Glutamatergic neuron (in vitro differentiated cells): ENCODE measurements around the gene HGS. TPM values are rescaled to one million over a fixed set of nuclear protein-coding genes. Genes with fewer than 3 reads are reported as not detected.

Source experiments
- DNase-seq: peaks from one replicate; pipeline ENCODE4 v3.0.0; 2022
- H3K27ac Mint-ChIP-seq: one replicate; pipeline ENCODE4 v1.8.0; 2020; ENCODE audit warnings: mild to moderate bottlenecking, mixed read lengths, inconsistent platforms; ENCODE audit not compliant: unreplicated experiment
- H3K27me3 Mint-ChIP-seq: one replicate; pipeline ENCODE4 v1.8.0; 2020; ENCODE audit warnings: mild to moderate bottlenecking, moderate library complexity, mixed read lengths, inconsistent platforms; ENCODE audit not compliant: unreplicated experiment
- H3K36me3 Mint-ChIP-seq: one replicate; pipeline ENCODE4 v1.8.0; 2020; ENCODE audit warnings: mild to moderate bottlenecking, mixed read lengths, inconsistent platforms; ENCODE audit not compliant: unreplicated experiment
- H3K4me1 Mint-ChIP-seq: one replicate; pipeline ENCODE4 v1.8.0; 2020; ENCODE audit warnings: mild to moderate bottlenecking, low read depth, mixed read lengths, inconsistent platforms; ENCODE audit not compliant: unreplicated experiment
- H3K4me3 Mint-ChIP-seq: one replicate; pipeline ENCODE4 v1.8.0; 2020; ENCODE audit warnings: mild to moderate bottlenecking, mixed read lengths, inconsistent platforms; ENCODE audit not compliant: unreplicated experiment
- H3K9me3 Mint-ChIP-seq: one replicate; pipeline ENCODE4 v1.8.0; 2020; ENCODE audit warnings: mild to moderate bottlenecking, moderate library complexity, mixed read lengths, inconsistent platforms; ENCODE audit not compliant: unreplicated experiment
- CTCF ChIP-seq: fragments of 200-600 bp; sonication (generic); IDR thresholded peaks from one replicate; pipeline ENCODE4 v1.5.0; 2021; ENCODE audit not compliant: partially characterized antibody, unreplicated experiment
- total RNA-seq: library from RNA; stranded (reverse); fragmentation: NEBNext Ultra II Directional; extraction: Animal tissue kit (Norgen Biotek cat#: 25700); gene quantifications from one replicate; pipeline ENCODE4 v1.2.1, GENCODE V29; 2021; ENCODE audit not compliant: unreplicated experiment

Gene HGS
- total RNA-seq, 1 donor from 2014 or later = 167 TPM

- Mint-ChIP-seq H3K27me3 (no peaks in the 10 kb centered on the region), H3K9me3 (peaks cover 19% of the 10 kb centered on the region), H3K4me3 (peak overlapping the region; percentile 38), H3K4me1 (peaks cover 15% of the 10 kb centered on the region), H3K27ac (peak overlapping the region; percentile 88), H3K36me3 (no peaks in the 10 kb centered on the region)
- TF ChIP-seq CTCF = no peak
- no peak for DNase-seq
Observed at GRCh38 chr17:81690066-81690465, 6.3 kb downstream of the HGS start.

GRCh38 chr17:81690549-81690948 lies 6.7 kb downstream of the HGS start:
- H3K4me1 Mint-ChIP-seq = peaks cover 15% of the 10 kb centered on the region
- DNase-seq = no peak
- no peak for TF ChIP-seq CTCF
- no peaks in the 10 kb centered on the region for H3K27me3 Mint-ChIP-seq
- H3K4me3 Mint-ChIP-seq = no peak overlapping the region
- H3K9me3 Mint-ChIP-seq = peaks cover 19% of the 10 kb centered on the region
- no peak overlapping the region for H3K27ac Mint-ChIP-seq
- no peaks in the 10 kb centered on the region for H3K36me3 Mint-ChIP-seq

GRCh38 chr17:81691196-81691595 lies 7.4 kb downstream of the HGS start:
- no peaks in the 10 kb centered on the region for H3K27me3 Mint-ChIP-seq
- H3K4me3 Mint-ChIP-seq = no peak overlapping the region
- TF ChIP-seq CTCF = no peak
- H3K9me3 Mint-ChIP-seq = peaks cover 17% of the 10 kb centered on the region
- H3K4me1 Mint-ChIP-seq = peaks cover 15% of the 10 kb centered on the region
- no peak for DNase-seq
- peak overlapping the region; percentile 55 for H3K27ac Mint-ChIP-seq
- no peaks in the 10 kb centered on the region for H3K36me3 Mint-ChIP-seq

GRCh38 chr17:81691608-81692007 lies 7.8 kb downstream of the HGS start:
- no peak for TF ChIP-seq CTCF
- Mint-ChIP-seq H3K27me3 (no peaks in the 10 kb centered on the region), H3K27ac (no peak overlapping the region), H3K4me3 (no peak overlapping the region), H3K4me1 (peaks cover 15% of the 10 kb centered on the region), H3K36me3 (no peaks in the 10 kb centered on the region), H3K9me3 (peaks cover 17% of the 10 kb centered on the region)
- no peak for DNase-seq

GRCh38 chr17:81693509-81694210 lies 9.8 kb downstream of the HGS start:
- Mint-ChIP-seq H3K36me3 (no peaks in the 10 kb centered on the region), H3K4me3 (no peak overlapping the region), H3K27me3 (peaks cover 5% of the 10 kb centered on the region), H3K4me1 (peaks cover 7% of the 10 kb centered on the region), H3K27ac (no peak overlapping the region), H3K9me3 (peaks cover 18% of the 10 kb centered on the region)
- TF ChIP-seq CTCF = no peak
- no peak for DNase-seq
